Measurements from ENCODE around the gene TMCC3. TPM values are rescaled to one million over a fixed set of nuclear protein-coding genes. Genes with fewer than 3 reads are reported as not detected.

Gene TMCC3
- total RNA-seq, 1 experiment from 2014 or later, result 2.2 TPM

DNA sequence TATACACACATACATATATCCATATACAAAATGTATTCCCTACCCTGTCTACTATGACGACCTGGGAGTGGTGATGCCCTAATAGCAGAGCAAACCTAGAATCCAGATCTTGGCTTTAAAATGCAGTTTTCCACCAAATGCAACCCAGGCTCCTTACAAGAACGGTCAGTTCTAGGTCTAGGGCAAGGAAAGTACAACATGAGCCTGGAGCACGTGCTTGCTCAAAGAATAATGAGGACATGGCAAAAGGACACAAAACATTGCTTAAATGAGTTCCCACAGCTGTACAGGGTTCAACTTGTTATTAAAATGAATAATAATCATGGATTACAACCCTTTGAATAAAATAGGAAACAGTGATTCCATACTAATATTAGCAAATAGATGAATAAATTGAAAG is 94.7 kb downstream of the TMCC3 start:
- ChIA-PET POLR2A (interaction anchor here (0.7 kb wide), 1 partner anchor 341 kb away, joined by 3 read pairs; no protein-coding TSS in a partner anchor), CTCF (no interaction called here)
- DNase-seq (ENCODE audit: low spot score) (no peak), ATAC-seq (no peak)
- no peak overlapping the region for H3K4me3 Mint-ChIP-seq
- H3K4me1 Mint-ChIP-seq, result peaks cover 10% of the 10 kb centered on the region
- no peak overlapping the region for H3K27ac Mint-ChIP-seq
- TF ChIP-seq, protein P1, sequence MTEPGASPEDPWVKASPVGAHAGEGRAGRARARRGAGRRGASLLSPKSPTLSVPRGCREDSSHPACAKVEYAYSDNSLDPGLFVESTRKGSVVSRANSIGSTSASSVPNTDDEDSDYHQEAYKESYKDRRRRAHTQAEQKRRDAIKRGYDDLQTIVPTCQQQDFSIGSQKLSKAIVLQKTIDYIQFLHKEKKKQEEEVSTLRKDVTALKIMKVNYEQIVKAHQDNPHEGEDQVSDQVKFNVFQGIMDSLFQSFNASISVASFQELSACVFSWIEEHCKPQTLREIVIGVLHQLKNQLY (CRISPR knock-in tag; IDR thresholded peaks at IDR 0.05), result no peak
- TF ChIP-seq PRRX2 (CRISPR knock-in tag; IDR thresholded peaks at IDR 0.05) (no peak), GRHL2 (CRISPR knock-in tag; IDR thresholded peaks at IDR 0.05; ENCODE audit: insufficient replicate concordance, severe bottlenecking) (no peak), CTCF (IDR thresholded peaks at IDR 0.05) (no peak), MYBL2 (CRISPR knock-in tag; IDR thresholded peaks at IDR 0.05) (no peak), ZNF232 (CRISPR knock-in tag; IDR thresholded peaks at IDR 0.05) (no peak), ZBTB21 (CRISPR knock-in tag; IDR thresholded peaks at IDR 0.05; ENCODE audit: borderline replicate concordance) (no peak), HMGXB4 (CRISPR knock-in tag; IDR thresholded peaks at IDR 0.05) (no peak), ZNF416 (CRISPR knock-in tag; IDR thresholded peaks at IDR 0.05) (no peak), ZMAT4 (CRISPR knock-in tag; IDR thresholded peaks at IDR 0.05) (no peak), ZNF121 (CRISPR knock-in tag; IDR thresholded peaks at IDR 0.05) (no peak), IRF1 (CRISPR knock-in tag; IDR thresholded peaks at IDR 0.05) (no peak), FOXJ3 (CRISPR knock-in tag; IDR thresholded peaks at IDR 0.05; ENCODE audit: borderline replicate concordance) (no peak), TEAD1 (CRISPR knock-in tag; IDR thresholded peaks at IDR 0.05) (no peak), NR3C1 (CRISPR knock-in tag; conservative IDR thresholded peaks at IDR 0.05; ENCODE audit: low read depth) (no peak)
- TF ChIP-seq, protein P2, sequence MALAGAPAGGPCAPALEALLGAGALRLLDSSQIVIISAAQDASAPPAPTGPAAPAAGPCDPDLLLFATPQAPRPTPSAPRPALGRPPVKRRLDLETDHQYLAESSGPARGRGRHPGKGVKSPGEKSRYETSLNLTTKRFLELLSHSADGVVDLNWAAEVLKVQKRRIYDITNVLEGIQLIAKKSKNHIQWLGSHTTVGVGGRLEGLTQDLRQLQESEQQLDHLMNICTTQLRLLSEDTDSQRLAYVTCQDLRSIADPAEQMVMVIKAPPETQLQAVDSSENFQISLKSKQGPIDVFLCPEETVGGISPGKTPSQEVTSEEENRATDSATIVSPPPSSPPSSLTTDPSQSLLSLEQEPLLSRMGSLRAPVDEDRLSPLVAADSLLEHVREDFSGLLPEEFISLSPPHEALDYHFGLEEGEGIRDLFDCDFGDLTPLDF (CRISPR knock-in tag; IDR thresholded peaks at IDR 0.05), result no peak
- TF ChIP-seq, protein P3, sequence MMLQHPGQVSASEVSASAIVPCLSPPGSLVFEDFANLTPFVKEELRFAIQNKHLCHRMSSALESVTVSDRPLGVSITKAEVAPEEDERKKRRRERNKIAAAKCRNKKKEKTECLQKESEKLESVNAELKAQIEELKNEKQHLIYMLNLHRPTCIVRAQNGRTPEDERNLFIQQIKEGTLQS (CRISPR knock-in tag; conservative IDR thresholded peaks at IDR 0.05), result no peak
- no peaks in the 10 kb centered on the region for H3K36me3 Mint-ChIP-seq
- peaks cover 4% of the 10 kb centered on the region; the same call in 1 of the 2 replicates for H3K27me3 Mint-ChIP-seq (ENCODE audit: low read depth)
- peaks cover 5% of the 10 kb centered on the region for H3K9me3 Mint-ChIP-seq

DNA sequence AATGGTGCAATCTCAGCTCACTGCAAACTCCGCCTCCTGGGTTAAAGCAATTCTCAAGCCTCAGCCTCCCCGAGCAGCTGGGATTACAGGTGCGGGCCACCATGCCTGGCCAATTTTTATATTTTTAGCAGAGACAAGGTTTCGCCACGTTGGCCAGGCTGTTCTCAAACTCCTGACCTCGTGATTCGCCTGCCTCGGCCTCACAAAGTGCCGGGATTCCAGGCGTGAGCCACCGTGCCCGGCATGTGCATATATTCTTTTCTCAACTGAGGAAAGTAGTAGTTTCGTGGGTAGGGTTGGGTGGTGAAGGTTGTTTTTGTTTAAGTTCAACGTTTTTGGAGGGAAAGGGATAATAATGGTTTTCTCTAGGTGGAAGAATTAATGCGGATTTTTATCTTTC is 96.5 kb downstream of the TMCC3 start:
- Mint-ChIP-seq H3K27me3 (ENCODE audit: low read depth) (no peaks in the 10 kb centered on the region), H3K27ac (no peak overlapping the region), H3K36me3 (peaks cover under 1% of the 10 kb centered on the region; the same call in 1 of the 2 replicates), H3K4me3 (no peak overlapping the region), H3K9me3 (peaks cover 5% of the 10 kb centered on the region), H3K4me1 (no peaks in the 10 kb centered on the region)
- DNase-seq (ENCODE audit: low spot score) (no peak), ATAC-seq (no peak)
- ChIA-PET POLR2A (no interaction called here), CTCF (no interaction called here)
- TF ChIP-seq ZBTB21 (CRISPR knock-in tag; IDR thresholded peaks at IDR 0.05; ENCODE audit: borderline replicate concordance), result no peak
- TF ChIP-seq TP53 (CRISPR knock-in tag; IDR thresholded peaks at IDR 0.05), result no peak
- TF ChIP-seq, protein P4, sequence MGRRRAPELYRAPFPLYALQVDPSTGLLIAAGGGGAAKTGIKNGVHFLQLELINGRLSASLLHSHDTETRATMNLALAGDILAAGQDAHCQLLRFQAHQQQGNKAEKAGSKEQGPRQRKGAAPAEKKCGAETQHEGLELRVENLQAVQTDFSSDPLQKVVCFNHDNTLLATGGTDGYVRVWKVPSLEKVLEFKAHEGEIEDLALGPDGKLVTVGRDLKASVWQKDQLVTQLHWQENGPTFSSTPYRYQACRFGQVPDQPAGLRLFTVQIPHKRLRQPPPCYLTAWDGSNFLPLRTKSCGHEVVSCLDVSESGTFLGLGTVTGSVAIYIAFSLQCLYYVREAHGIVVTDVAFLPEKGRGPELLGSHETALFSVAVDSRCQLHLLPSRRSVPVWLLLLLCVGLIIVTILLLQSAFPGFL (CRISPR knock-in tag; IDR thresholded peaks at IDR 0.05; ENCODE audit: borderline replicate concordance), result no peak
- no peak for TF ChIP-seq AFF4 (CRISPR knock-in tag; IDR thresholded peaks at IDR 0.05; ENCODE audit: borderline replicate concordance)
- TF ChIP-seq GTF2I (CRISPR knock-in tag; conservative IDR thresholded peaks at IDR 0.05), result no peak
